Heart right ventricle (tissue), 16 donors: ENCODE measurements around the gene ZBP1. TPM values are rescaled to one million over a fixed set of nuclear protein-coding genes. Genes with fewer than 3 reads are reported as not detected.

Experiments used
- ATAC-seq, 8 donors: fragments of 200-7000 bp; cut with Tn5 transposase; one replicate each; pipeline ENCODE4 v1.9.1; 2020; ENCODE audit warnings: mild to moderate bottlenecking in 8 of 8, moderate library complexity in 8 of 8, moderate number of reproducible peaks in 1 of 8
- DNase-seq, 2 donors: peaks; one replicate each; pipeline ENCODE4 v3.0.0-alpha.2; 2020
- H3K27ac ChIP-seq, 10 donors: fragments of 200-600 bp; sonication (generic) in 2 of 10; one replicate each; pipeline versions ENCODE4 v1.5.0 to v1.8.0; 2020 to 2022; ENCODE audit warnings: mild to moderate bottlenecking in 3 of 10
- H3K27me3 ChIP-seq, 7 donors: fragments of 200-600 bp; one replicate each; pipeline ENCODE4 v1.8.0; 2021 to 2022; ENCODE audit warnings: mild to moderate bottlenecking in 2 of 7
- H3K36me3 ChIP-seq, 9 donors: fragments of 200-600 bp; sonication (generic) in 1 of 9; one replicate each; pipeline versions ENCODE4 v1.5.0 to v1.8.0; 2020 to 2022; ENCODE audit warnings: mild to moderate bottlenecking in 2 of 9
- H3K4me1 ChIP-seq, 9 donors: fragments of 200-600 bp; sonication (generic) in 1 of 9; one replicate each; pipeline versions ENCODE4 v1.5.0 to v1.8.0; 2020 to 2022; ENCODE audit warnings: mild to moderate bottlenecking in 4 of 9
- H3K4me3 ChIP-seq, 10 donors: fragments of 200-600 bp; sonication (generic) in 2 of 10; one replicate each; pipeline versions ENCODE4 v1.5.0 to v1.8.0; 2020 to 2022; ENCODE audit warnings: mild to moderate bottlenecking in 7 of 10, moderate library complexity in 2 of 10
- H3K9me3 ChIP-seq, 11 donors: fragments of 200-600 bp in 10 of 11; sonication (generic) in 2 of 11; one replicate each; pipeline versions ENCODE4 v1.5.0 to v1.8.0; 2013 to 2022; ENCODE audit warnings: mild to moderate bottlenecking in 2 of 11, control low read depth in 1 of 11, moderate library complexity in 1 of 11
- WGBS, 2 donors: extraction: QIAGEN DNeasy Blood & Tissue Kit; methylation state at CpG; one replicate each; pipeline ENCODE4 v1.1.7; 2013; ENCODE audit warnings: inconsistent platforms in 1 of 2; 5-methylcytosine and 5-hydroxymethylcytosine counted together
- intact Hi-C, 10 donors: fragments of 100-400 bp; cut with DNase I; formaldehyde crosslinking; loops; one replicate each; pipeline versions ENCODE4 v1.11.1 to v1.14.2; 2022
- polyA plus RNA-seq, 2 donors: library from polyadenylated mRNA; stranded (reverse); fragments of 200-250 nt; gene quantifications; one replicate each; pipeline ENCODE4 v1.2.3, GENCODE V29; 2013
- total RNA-seq, 10 donors: library from RNA; stranded (reverse); fragmentation: NEBNext Ultra II Directional in 3 of 10; extraction: Animal tissue kit (Norgen Biotek cat#: 25700) in 3 of 10; gene quantifications; one replicate each; pipeline versions ENCODE4 v1.2.1 to v1.2.4, GENCODE V29; 2021 to 2023
- TF ChIP-seq, protein P1 (sequence below), 9 donors: fragments of 200-600 bp; sonication (generic) in 2 of 9; IDR thresholded peaks; one replicate each; pipeline versions ENCODE4 v1.5.0 to v1.8.0; 2021 to 2022; ENCODE audit warnings: antibody characterized with exemption in 9 of 9, mild to moderate bottlenecking in 5 of 9, moderate library complexity in 1 of 9
- donor health status: Arrhythmogenic right ventricular cardiomyopathy.
- donor health status: ischemic (EF 13 %, LVEDD 7.1; RV severe dilation, severe dysfunction).
- donor health status: healthy with polysubstance abuse.
- donor health status: DM: no; HTN: yes; CAD: no.
- donor health status: DM: no; HTN: no; CAD: no.
- donor health status: ischemic (EF 25% LVEDD 6.9; RV normal size, moderate dysfunction).
- donor health status: ischemic (EF 25% LVEDD 5.7; RV mildly dilated, moderate dysfunction).
- donor health status: healthy.
- donor health status: DM: yes; HTN: yes; CAD: no.
- donor health status: Ischemic cardiomyopathy.
- donor health status: ischemic (EF 35%, LVEDD 5.7; RV mildly dilated, moderate dysfunction).
- donor health status: nonischemic (EF 11% LVEDD 7.7; RV severe dilation, severe dysfunction).
- donor health status: DM: yes; HTN: yes; CAD: no.
- donor health status: PGD.
- donor health status: ischemic (EF 29% LVEDD 5.4; RV normal size, mild dysfunction).
- donor health status: nonischemic (EF 23%, LVEDD 6.1; RV moderate dilation, normal function).

Gene ZBP1
- total and polyA plus RNA-seq, 12 donors, result 0.13 to 1.2 (median 0.31) TPM; not detected in 2

DNA sequence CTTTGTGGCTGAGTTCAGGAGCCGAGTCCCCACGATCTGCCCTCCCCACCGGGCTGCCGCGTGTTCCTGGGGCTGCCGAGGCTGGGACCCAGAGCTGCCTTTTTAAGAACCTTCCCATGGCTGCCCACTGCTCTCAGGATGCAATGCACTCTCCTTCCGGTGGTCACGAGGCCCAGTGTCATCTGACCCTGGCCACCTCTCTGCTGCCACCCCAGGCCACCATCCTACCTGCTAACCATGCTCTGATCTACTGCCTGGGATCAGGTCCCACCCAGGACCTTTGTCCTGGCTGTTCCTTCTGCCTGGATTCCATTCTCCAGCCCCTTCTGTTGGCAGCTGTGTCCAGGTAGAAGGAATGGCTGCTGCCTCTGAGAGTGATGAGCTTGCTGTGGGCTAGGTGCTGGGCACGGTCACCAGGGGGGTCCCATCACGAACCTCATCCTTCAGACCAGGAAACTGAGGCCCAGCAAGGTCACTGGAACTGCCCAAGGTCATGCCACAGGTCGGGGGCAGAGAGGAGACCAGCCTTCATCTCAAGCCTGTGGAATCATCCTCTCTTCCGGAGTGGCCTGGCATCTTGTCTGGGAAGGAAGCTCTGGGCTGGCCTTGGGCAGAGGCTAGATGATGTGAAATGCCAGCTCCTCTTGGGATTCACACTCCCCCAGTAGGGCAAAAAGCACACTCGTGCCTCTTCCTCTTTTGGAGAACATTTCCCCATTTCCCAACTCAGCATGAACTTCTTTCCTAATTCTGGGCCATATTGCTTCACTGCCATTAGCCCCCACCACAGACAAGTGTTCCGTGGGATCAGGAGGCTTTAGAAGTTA, 38.8 kb downstream of the ZBP1 start:
- Histone ChIP-seq H3K9me3 (peaks cover 0 to 2% (median 0%) of the 10 kb centered on the region in 11 donors), H3K36me3 (no peaks in the 10 kb centered on the region), H3K4me3 (no peak overlapping the region), H3K4me1 (peaks cover 0 to 12% (median 0%) of the 10 kb centered on the region in 9 donors), H3K27me3 (peaks cover 0 to 84% (median 74%) of the 10 kb centered on the region in 7 donors), H3K27ac (peak overlapping the region in 2 of 10 donors; percentile 43 to 67)
- intact Hi-C loops, result no loop called here
- TF ChIP-seq, protein P1, sequence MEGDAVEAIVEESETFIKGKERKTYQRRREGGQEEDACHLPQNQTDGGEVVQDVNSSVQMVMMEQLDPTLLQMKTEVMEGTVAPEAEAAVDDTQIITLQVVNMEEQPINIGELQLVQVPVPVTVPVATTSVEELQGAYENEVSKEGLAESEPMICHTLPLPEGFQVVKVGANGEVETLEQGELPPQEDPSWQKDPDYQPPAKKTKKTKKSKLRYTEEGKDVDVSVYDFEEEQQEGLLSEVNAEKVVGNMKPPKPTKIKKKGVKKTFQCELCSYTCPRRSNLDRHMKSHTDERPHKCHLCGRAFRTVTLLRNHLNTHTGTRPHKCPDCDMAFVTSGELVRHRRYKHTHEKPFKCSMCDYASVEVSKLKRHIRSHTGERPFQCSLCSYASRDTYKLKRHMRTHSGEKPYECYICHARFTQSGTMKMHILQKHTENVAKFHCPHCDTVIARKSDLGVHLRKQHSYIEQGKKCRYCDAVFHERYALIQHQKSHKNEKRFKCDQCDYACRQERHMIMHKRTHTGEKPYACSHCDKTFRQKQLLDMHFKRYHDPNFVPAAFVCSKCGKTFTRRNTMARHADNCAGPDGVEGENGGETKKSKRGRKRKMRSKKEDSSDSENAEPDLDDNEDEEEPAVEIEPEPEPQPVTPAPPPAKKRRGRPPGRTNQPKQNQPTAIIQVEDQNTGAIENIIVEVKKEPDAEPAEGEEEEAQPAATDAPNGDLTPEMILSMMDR (IDR thresholded peaks at IDR 0.05), result no peak
- DNase-seq (no peak), ATAC-seq (peak in 2 of 8 donors; percentile 11 to 39)
- 74 to 81% methylated on average over 14 of the region's 14 CpGs for WGBS, 2 donors

DNA sequence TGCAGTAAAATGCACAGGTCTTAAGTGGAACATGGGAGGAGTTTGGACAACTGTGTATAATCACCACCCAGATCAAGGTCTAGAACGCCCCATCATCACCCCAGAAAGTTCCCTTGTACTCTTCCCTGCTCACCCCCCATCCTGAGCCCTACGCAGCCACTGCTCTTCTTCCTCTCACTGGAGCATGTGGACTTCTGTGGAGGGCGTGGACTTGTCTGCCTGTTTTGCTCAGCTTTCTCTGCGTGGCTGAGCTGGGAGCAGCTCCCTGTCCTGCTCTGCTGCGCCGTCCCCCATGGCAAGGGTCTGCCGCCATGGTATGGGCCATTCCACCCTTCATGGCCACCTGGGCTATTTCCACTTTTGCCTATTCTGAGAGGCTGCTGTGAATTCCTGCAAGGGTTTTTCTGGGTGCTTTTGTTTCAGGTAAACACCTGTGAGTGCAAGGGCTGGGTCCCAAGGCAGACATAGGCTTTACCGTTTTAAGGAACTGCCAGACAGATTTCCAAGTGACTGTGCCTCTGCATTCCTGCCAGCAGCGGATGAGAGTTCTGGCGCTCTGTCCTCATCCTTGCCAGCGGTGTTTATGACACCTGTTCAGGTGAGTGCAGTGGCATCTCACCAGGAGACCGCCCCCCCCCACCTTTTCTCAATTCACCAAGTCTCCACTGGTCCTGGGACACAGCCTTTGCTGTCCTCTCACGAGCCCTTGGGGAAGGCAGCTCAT, 39.6 kb downstream of the ZBP1 start:
- DNase-seq, result no peak
- H3K27ac ChIP-seq, result no peak overlapping the region
- intact Hi-C loops, result no loop called here
- no peaks in the 10 kb centered on the region for H3K36me3 ChIP-seq
- H3K4me1 ChIP-seq, result peaks cover 0 to 12% (median 0%) of the 10 kb centered on the region in 9 donors
- peaks cover 0 to 85% (median 80%) of the 10 kb centered on the region in 7 donors for H3K27me3 ChIP-seq
- TF ChIP-seq, protein P1 (IDR thresholded peaks at IDR 0.05), result no peak
- 83 to 87% methylated on average over 13 of the region's 13 CpGs for WGBS, 2 donors
- H3K9me3 ChIP-seq, result peaks cover 0 to 2% (median 0%) of the 10 kb centered on the region in 11 donors
- no peak for ATAC-seq
- H3K4me3 ChIP-seq, result no peak overlapping the region

DNA sequence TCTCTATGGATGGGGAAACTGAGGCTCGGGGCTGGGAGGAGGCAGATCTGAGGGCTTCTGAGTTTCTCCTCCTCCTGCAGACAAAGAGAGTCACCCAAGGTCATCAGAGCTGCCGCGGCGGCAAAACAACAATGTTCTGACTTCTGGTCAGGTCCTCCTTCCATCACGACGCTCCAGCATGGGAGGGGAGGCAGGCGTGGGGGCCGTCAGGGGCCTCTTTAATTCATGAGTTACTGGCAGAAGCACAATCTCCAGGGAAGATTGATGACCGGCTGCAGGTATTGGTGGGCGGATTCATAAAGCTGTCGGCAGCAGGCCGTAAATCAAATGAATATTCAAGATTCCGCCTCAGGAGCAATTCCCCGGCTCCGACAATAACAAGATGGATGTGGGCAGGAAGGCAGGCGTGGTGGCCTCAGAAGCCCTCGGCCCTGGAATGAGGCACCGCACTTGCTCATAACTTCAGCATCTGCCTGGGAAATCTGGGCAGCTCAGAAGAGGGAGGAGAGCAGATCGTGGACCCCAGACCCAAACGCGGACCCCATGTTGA, 40.3 kb downstream of the ZBP1 start:
- 50 to 54% methylated on average over 21 of the region's 21 CpGs for WGBS, 2 donors
- H3K27me3 ChIP-seq, result peaks cover 0 to 84% (median 77%) of the 10 kb centered on the region in 7 donors

More for the DNA sequence above, 40.3 kb downstream of the ZBP1 start:
- Histone ChIP-seq H3K9me3 (peaks cover 0 to 2% (median 0%) of the 10 kb centered on the region in 11 donors), H3K4me3 (no peak overlapping the region), H3K36me3 (no peaks in the 10 kb centered on the region), H3K27ac (no peak overlapping the region), H3K4me1 (peaks cover 0 to 12% (median 0%) of the 10 kb centered on the region in 9 donors)
- DNase-seq (no peak), ATAC-seq (no peak)
- intact Hi-C loops, result loop anchor here in 1 of 10 donors (5.0 kb wide), 1 partner anchor 43 kb away; no protein-coding TSS in a partner anchor
- TF ChIP-seq, protein P1 (IDR thresholded peaks at IDR 0.05), result no peak
